ENCODE data around the gene YTHDF1. TPM values are rescaled to one million over a fixed set of nuclear protein-coding genes. Genes with fewer than 3 reads are reported as not detected.

YTHDF1 gene
- total RNA-seq, 1 experiment from 2014 or later = 196 TPM

DNA sequence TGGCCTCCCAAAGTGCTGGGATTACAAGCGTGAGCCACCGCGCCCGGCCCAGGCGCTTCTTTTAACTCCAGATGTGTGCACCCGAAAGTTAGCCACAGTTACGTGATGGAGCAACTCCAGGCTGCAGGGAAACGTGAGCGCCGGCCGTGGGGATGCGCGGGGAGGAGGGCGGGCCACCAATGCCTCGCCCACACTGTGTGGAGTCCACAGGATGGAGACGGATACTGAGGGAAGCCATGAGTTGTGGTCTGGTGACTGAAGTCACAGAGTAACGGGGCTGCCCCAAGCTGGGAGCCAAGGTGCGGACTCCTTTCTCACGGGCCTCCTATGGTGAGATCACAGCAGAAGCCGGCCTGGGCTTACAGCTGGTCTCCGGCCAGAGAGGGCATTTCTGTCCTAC lies 23.2 kb downstream of the YTHDF1 start:
- H3K4me1 Mint-ChIP-seq (ENCODE audit: low read depth, unreplicated experiment) = peaks cover 26% of the 10 kb centered on the region
- ChIA-PET POLR2A (interaction anchor here (1.2 kb wide), 1 partner anchor 11 kb away, joined by 3 read pairs; no protein-coding TSS in a partner anchor), CTCF (interaction anchor here (0.6 to 1.4 kb wide), 2 partner anchors 31 to 134 kb away, joined by 3 read pairs; no protein-coding TSS in a partner anchor)
- H3K27me3 ChIP-seq (replicated peaks; ENCODE audit: control insufficient read depth, insufficient read depth, low read length) = no peaks in the 10 kb centered on the region
- intact Hi-C loops (cut with micrococcal nuclease; ENCODE audit: unreplicated experiment) = no loop called here
- 0 out of 2 replicates have a peak, but pooled peaks cover 4% of the 10 kb centered on the region for H3K4me1 ChIP-seq
- peaks cover 4% of the 10 kb centered on the region for H3K36me3 ChIP-seq (ENCODE audit: control insufficient read depth, insufficient read depth, low read length)
- no peaks in the 10 kb centered on the region for H3K9me3 ChIP-seq
- H3K4me3 ChIP-seq (ENCODE audit: low read depth, low read length) = no peak overlapping the region
- H3K27me3 Mint-ChIP-seq (ENCODE audit: insufficient read depth, unreplicated experiment) = no peaks in the 10 kb centered on the region
- no peak for DNase-seq
- no peak overlapping the region for H3K4me3 Mint-ChIP-seq (ENCODE audit: unreplicated experiment)
- no peaks in the 10 kb centered on the region for H3K9me3 Mint-ChIP-seq (ENCODE audit: unreplicated experiment)
- BruUV-seq (replicated peaks) = no TSS peak
- peaks cover 56% of the 10 kb centered on the region for H3K36me3 Mint-ChIP-seq (ENCODE audit: insufficient read depth, unreplicated experiment)
- no peak overlapping the region for H3K27ac Mint-ChIP-seq (ENCODE audit: unreplicated experiment)
- TF ChIP-seq, protein P1, sequence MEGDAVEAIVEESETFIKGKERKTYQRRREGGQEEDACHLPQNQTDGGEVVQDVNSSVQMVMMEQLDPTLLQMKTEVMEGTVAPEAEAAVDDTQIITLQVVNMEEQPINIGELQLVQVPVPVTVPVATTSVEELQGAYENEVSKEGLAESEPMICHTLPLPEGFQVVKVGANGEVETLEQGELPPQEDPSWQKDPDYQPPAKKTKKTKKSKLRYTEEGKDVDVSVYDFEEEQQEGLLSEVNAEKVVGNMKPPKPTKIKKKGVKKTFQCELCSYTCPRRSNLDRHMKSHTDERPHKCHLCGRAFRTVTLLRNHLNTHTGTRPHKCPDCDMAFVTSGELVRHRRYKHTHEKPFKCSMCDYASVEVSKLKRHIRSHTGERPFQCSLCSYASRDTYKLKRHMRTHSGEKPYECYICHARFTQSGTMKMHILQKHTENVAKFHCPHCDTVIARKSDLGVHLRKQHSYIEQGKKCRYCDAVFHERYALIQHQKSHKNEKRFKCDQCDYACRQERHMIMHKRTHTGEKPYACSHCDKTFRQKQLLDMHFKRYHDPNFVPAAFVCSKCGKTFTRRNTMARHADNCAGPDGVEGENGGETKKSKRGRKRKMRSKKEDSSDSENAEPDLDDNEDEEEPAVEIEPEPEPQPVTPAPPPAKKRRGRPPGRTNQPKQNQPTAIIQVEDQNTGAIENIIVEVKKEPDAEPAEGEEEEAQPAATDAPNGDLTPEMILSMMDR (IDR thresholded peaks at IDR 0.05; ENCODE audit: insufficient read depth in 1 of 2, low read depth in 1 of 2, low read length in 1 of 2, severe bottlenecking in 1 of 2, unreplicated experiment in 1 of 2) = no peak

DNA sequence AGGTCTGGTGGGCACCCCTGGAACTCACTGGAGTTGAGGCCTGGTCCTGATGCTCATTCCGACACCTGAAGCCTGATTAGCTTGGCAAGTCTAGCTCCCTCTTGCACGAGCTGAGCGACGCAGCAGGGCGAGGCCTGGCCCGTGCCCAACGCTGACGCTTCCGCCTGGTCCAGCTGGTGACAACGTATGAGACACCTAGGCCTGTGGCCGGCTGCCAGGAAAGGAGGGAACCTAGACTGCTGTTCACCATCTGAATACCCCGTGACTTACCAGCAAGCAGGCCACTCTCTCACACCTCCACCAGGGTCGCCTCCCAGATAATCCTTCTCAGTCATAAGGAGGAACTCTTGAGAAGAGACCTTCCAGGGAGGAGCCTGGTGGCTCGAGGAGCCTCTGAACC lies 24.5 kb downstream of the YTHDF1 start:
- H3K4me3 ChIP-seq (ENCODE audit: low read depth, low read length) = no peak overlapping the region
- TF ChIP-seq, protein P1 (IDR thresholded peaks at IDR 0.05; ENCODE audit: insufficient read depth in 1 of 2, low read depth in 1 of 2, low read length in 1 of 2, severe bottlenecking in 1 of 2, unreplicated experiment in 1 of 2) = no peak
- BruUV-seq (replicated peaks) = no TSS peak

DNA sequence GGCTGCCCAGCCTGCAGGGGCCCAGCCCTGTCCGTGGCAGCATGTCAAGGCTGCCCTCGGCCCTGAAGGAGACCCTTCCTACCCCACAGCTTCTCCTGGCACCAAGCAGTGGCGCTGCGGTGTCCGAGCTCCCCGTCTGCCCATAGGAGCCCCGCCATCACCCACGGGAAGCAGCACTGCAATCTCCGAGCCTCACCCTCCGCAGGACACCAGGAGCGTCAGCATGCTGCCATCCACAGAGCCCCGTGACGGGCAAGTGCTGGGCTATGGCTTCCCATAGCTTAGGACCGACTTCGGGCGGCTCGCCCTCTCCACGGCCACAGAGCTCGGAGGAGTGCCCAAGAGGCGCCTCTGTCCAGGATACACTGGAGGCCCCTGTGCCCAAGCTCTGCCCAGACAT lies 25.1 kb downstream of the YTHDF1 start:
- Mint-ChIP-seq H3K9me3 (ENCODE audit: unreplicated experiment) (no peaks in the 10 kb centered on the region), H3K27ac (ENCODE audit: unreplicated experiment) (no peak overlapping the region), H3K4me3 (ENCODE audit: unreplicated experiment) (no peak overlapping the region), H3K4me1 (ENCODE audit: low read depth, unreplicated experiment) (peaks cover 17% of the 10 kb centered on the region), H3K27me3 (ENCODE audit: insufficient read depth, unreplicated experiment) (no peaks in the 10 kb centered on the region), H3K36me3 (ENCODE audit: insufficient read depth, unreplicated experiment) (peaks cover 38% of the 10 kb centered on the region)
- CTCF ChIA-PET = interaction anchor here (0.6 to 1.0 kb wide), 3 partner anchors 9 to 219 kb away, joined by 3 to 8 read pairs (median 4); no protein-coding TSS in a partner anchor
- intact Hi-C loops (cut with micrococcal nuclease; ENCODE audit: unreplicated experiment) = no loop called here
- Histone ChIP-seq H3K9me3 (peaks cover 3% of the 10 kb centered on the region; the same call in 1 of the 2 replicates), H3K4me1 (0 out of 2 replicates have a peak, but pooled peaks cover 4% of the 10 kb centered on the region), H3K4me3 (ENCODE audit: low read depth, low read length) (no peak overlapping the region), H3K36me3 (ENCODE audit: control insufficient read depth, insufficient read depth, low read length) (no peaks in the 10 kb centered on the region; the same call in 1 of the 2 replicates), H3K27me3 (replicated peaks; ENCODE audit: control insufficient read depth, insufficient read depth, low read length) (no peaks in the 10 kb centered on the region)
- TF ChIP-seq, protein P1 (IDR thresholded peaks at IDR 0.05; ENCODE audit: insufficient read depth in 1 of 2, low read depth in 1 of 2, low read length in 1 of 2, severe bottlenecking in 1 of 2, unreplicated experiment in 1 of 2) = no peak
- no TSS peak for BruUV-seq (replicated peaks)
- DNase-seq = no peak
- POLR2A ChIA-PET = no interaction called here

More for the DNA sequence above, 24.5 kb downstream of the YTHDF1 start:
- POLR2A ChIA-PET = no interaction called here
- no peak for DNase-seq
- Mint-ChIP-seq H3K27ac (ENCODE audit: unreplicated experiment) (no peak overlapping the region), H3K36me3 (ENCODE audit: insufficient read depth, unreplicated experiment) (peaks cover 43% of the 10 kb centered on the region), H3K4me3 (ENCODE audit: unreplicated experiment) (no peak overlapping the region), H3K27me3 (ENCODE audit: insufficient read depth, unreplicated experiment) (no peaks in the 10 kb centered on the region), H3K9me3 (ENCODE audit: unreplicated experiment) (no peaks in the 10 kb centered on the region), H3K4me1 (ENCODE audit: low read depth, unreplicated experiment) (peaks cover 21% of the 10 kb centered on the region)
- intact Hi-C loops (cut with micrococcal nuclease; ENCODE audit: unreplicated experiment) = no loop called here
- CTCF ChIA-PET = interaction anchor here (0.6 to 1.0 kb wide), 3 partner anchors 9 to 219 kb away, joined by 3 to 8 read pairs (median 4); no protein-coding TSS in a partner anchor
- H3K9me3 ChIP-seq = 0 out of 2 replicates have a peak, but pooled peaks cover under 1% of the 10 kb centered on the region
- no peaks in the 10 kb centered on the region for H3K27me3 ChIP-seq (replicated peaks; ENCODE audit: control insufficient read depth, insufficient read depth, low read length)
- H3K4me1 ChIP-seq = 0 out of 2 replicates have a peak, but pooled peaks cover 4% of the 10 kb centered on the region
- no peaks in the 10 kb centered on the region; the same call in 1 of the 2 replicates for H3K36me3 ChIP-seq (ENCODE audit: control insufficient read depth, insufficient read depth, low read length)

Data from Caco-2 (cell line).